Ovary (tissue), 3 donors: ENCODE measurements around the gene ATP6V1C2.

ENCODE experiments used
- CTCF ChIP-seq, 3 donors: fragments of 450-650 bp in 2 of 3; fragments of 200-600 bp in 1 of 3; IDR thresholded peaks; one replicate each; pipeline versions ENCODE4 v1.5.1 to v1.8.0; 2016 to 2022; ENCODE audit warnings: antibody characterized with exemption in 3 of 3, mild to moderate bottlenecking in 1 of 3
- POLR2A ChIP-seq: fragments of 450-650 bp; IDR thresholded peaks from one replicate; pipeline ENCODE4 v1.6.1; 2017; ENCODE audit warnings: antibody characterized with exemption, mild to moderate bottlenecking, moderate library complexity
- donor health status: DM: no; HTN: no; CAD: no.

- TF ChIP-seq CTCF (IDR thresholded peaks at IDR 0.05) = no peak
- TF ChIP-seq POLR2A = no peak
These were observed 16.8 kb downstream of the ATP6V1C2 start for GRCh38 chr2:10738192-10738591.
